Astrocyte of the cerebellum (primary cell): ENCODE measurements around the gene TRAF4.

Experiments
- DNase-seq: peaks from one replicate; pipeline ENCODE4 v3.0.0-alpha.2; 2011; ENCODE audit warnings: low read depth
- H3K4me3 ChIP-seq: 2 replicates; pipeline ENCODE4 v1.5.1; 2011; ENCODE audit warnings: mild to moderate bottlenecking, low read depth, low read length, moderate library complexity
- in situ Hi-C: cut with HindIII; loops from 2 replicates; pipeline ENCODE4 v1.10.0; 2017; ENCODE audit warnings: low sequenced_read_pairs
- TF ChIP-seq, protein P1 (sequence below): IDR thresholded peaks from 2 replicates; pipeline ENCODE4 v1.5.1; 2012; ENCODE audit warnings: low read length, low read depth, moderate library complexity, mild to moderate bottlenecking; ENCODE audit errors: missing control alignments

The TRAF4 gene

DNA sequence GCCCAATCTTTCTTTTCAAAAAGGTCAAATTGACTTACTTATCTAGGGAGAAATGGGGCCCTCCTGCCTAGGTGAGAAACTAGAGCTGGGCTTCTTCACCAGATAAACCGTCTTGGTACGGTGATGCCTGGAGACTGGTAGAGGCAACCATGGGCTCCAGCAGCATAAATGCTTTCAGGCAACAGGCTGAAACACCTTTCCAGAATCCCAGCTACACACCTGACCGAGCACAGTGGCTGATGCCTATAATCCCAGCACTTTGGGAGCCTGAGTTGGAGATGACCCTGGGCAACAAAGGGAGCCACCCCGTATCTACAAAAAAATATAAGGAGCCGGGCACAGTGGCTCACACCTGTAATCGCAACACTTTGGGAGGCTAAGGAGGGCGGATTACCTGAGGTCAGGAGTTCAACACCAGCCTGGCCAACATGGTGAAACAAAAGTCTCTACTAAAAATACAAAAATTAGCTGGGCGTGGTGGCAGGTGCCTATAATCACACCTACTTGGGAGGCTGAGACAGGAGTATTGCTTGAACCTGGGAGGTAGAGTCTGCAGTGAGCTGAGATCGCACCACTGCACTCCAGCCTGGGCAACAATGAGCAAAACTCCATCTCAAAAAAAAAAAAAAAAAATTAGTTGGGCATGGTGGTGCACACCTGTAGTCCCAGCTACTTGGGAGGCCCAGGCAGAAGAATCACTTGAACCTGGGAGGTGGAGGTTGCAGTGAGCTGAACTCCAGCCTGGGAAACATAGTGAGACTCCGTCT is 8.0 kb downstream of the TRAF4 start:
- in situ Hi-C loops = no loop called here
- TF ChIP-seq, protein P1, sequence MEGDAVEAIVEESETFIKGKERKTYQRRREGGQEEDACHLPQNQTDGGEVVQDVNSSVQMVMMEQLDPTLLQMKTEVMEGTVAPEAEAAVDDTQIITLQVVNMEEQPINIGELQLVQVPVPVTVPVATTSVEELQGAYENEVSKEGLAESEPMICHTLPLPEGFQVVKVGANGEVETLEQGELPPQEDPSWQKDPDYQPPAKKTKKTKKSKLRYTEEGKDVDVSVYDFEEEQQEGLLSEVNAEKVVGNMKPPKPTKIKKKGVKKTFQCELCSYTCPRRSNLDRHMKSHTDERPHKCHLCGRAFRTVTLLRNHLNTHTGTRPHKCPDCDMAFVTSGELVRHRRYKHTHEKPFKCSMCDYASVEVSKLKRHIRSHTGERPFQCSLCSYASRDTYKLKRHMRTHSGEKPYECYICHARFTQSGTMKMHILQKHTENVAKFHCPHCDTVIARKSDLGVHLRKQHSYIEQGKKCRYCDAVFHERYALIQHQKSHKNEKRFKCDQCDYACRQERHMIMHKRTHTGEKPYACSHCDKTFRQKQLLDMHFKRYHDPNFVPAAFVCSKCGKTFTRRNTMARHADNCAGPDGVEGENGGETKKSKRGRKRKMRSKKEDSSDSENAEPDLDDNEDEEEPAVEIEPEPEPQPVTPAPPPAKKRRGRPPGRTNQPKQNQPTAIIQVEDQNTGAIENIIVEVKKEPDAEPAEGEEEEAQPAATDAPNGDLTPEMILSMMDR = no peak
- DNase-seq = no peak
- no peak overlapping the region for H3K4me3 ChIP-seq

DNA sequence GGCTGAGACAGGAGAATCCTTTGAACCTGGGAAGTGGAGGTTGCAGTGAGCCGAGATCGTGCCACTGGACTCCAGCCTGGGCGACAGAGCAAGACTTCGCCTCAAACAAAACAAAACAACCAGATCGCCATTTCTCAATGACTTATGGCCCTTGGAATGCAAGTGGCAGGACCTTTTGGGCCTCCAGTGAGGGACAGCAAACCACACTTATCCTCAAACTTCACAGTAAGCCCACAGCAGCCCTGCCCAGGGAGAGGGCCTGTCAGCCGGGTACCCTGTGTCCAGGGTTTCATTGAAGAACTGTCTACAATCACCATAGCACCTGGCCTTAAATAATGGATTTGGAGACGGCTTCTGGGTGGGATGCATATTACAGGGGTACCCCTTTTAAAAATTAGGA is 11.7 kb downstream of the TRAF4 start:
- no peak overlapping the region for H3K4me3 ChIP-seq
- TF ChIP-seq, protein P1 = no peak
- in situ Hi-C loops = no loop called here
- DNase-seq = no peak

DNA sequence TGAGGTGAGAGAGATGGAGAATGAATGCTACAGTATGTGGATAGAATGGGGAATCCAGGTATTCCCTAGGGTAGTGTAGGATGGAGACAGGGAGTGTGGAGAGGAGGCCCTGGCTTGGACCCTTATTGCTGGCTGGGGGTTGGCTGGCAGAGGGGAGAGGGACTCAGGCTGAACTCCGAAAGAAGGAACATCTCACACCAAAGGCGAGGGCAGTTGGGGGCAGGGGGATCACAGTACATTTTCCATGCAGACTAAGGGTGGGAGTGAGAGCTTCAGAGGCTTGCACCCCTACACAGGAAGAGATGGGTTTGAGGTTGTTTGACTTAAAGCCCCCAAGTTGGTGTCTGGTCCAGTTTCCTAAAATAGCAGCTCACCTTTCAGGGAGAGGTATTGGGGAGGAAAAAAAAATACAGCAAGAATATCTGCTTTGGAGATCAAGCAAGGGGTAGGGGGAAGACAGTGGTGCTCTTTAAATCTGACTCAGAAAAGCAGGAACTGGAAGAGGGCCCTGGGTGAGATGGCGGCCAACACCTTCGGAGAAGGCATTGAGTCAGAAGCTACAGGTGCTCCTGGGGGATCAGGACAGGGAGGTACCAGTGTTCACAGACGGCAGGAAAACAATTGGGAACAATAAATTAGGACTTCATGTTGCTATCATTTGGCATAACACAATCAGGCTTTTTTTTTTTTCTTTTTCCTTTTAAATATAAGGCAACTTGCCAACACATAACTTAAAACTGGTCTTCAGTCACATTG is 12.4 kb downstream of the TRAF4 start:
- in situ Hi-C loops = no loop called here
- no peak overlapping the region for H3K4me3 ChIP-seq
- TF ChIP-seq, protein P1 = no peak
- DNase-seq = no peak

DNA sequence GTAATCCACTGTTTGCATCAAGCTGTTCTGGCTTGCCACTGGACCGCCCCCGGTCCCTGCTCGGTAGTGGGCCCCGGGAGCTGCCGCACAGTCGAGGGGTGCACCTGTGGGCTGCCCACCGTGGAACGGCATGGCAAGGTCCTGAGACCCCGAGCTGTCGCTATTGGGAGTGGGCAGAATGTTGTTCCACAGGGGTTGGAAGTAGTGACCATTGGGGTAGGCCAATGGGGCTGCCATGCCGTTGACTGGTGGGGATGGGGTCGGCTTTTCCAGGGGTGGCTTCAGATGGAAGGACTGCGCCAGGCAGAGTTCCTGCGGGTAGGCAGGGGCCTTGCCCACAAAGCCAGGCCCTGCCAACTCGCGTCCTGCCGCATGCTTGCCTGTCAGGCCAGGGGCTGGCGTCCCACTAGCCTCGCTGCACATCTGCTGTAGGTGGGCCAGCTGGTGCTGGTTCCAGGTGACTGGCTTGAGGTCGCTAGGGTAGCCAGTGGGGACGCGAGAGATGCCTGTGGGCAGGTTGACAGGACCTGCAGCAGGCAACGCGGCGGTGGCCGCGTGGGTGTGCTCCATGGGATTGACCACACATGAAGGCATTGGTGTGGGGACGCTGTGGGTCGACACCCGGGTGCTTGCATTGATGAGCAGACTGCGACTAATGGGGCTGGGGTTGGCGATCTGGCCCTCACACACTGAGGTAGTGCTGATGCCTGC is 14.8 kb downstream of the TRAF4 start:
- TF ChIP-seq, protein P1 = no peak
- in situ Hi-C loops = no loop called here
- H3K4me3 ChIP-seq = no peak overlapping the region
- DNase-seq = no peak

DNA sequence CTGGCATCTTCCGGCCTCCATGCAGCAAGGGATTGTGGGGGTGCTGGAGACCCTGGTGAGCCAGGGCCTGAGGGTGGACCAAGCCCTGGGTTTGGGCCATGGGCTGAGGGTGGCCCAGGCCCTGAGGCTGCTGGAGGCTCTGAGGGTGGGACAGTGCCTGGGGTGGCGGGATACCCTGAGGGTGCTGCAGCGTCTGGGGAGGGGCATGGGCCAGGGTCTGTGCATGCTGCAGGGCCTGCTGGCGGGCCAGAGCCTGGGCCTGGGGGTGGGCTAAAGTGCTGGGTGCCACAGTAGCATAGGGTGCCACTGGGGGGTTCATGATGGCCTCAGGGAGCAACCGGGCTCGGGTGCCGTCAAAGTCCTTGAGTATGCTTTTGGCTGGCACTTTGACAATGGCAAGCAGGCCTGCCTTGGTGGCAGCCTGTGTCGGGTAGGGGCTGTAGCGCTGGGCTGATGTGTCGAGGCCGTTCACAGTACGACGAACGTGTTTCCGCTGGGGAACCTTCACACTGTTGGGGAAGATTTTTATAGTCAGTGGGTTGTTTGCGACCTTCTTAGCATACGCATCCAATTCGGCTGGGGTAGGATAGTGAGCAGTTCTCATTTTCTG is 15.6 kb downstream of the TRAF4 start:
- in situ Hi-C loops = no loop called here
- no peak for DNase-seq
- no peak overlapping the region for H3K4me3 ChIP-seq
- TF ChIP-seq, protein P1 = no peak
